Thyroid gland (tissue), 4 donors: Measurements from ENCODE around the gene ZNF429. TPM values are rescaled to one million over a fixed set of nuclear protein-coding genes. Genes with fewer than 3 reads are reported as not detected.

Source experiments
- DNase-seq, 2 donors: peaks; one replicate each; pipeline ENCODE4 v3.0.0-alpha.2; 2019
- H3K27ac ChIP-seq, 3 donors: fragments of 200-600 bp; sonication (generic); 1 replicate in 2 of 3; 2 replicates in 1 of 3; pipeline ENCODE4 v1.5.1; 2016 to 2019; ENCODE audit warnings: mild to moderate bottlenecking in 1 of 3, moderate library complexity in 1 of 3
- H3K27me3 ChIP-seq: fragments of 200-600 bp; sonication (generic); one replicate; pipeline ENCODE4 v1.5.1; 2019
- H3K36me3 ChIP-seq, 2 donors: fragments of 200-600 bp; sonication (generic); one replicate each; pipeline ENCODE4 v1.5.1; 2016 to 2019
- H3K4me1 ChIP-seq, 2 donors: fragments of 200-600 bp; sonication (generic); one replicate each; pipeline ENCODE4 v1.5.1; 2017 to 2019
- H3K4me3 ChIP-seq, 3 donors: fragments of 200-600 bp; sonication (generic); replicated peaks in 1 of 3; 1 replicate in 2 of 3; 2 replicates in 1 of 3; pipeline ENCODE4 v1.5.1; 2016; ENCODE audit warnings: mild to moderate bottlenecking in 1 of 3
- H3K9me3 ChIP-seq: fragments of 200-600 bp; sonication (generic); one replicate; pipeline ENCODE4 v1.5.1; 2017
- POLR2A ChIP-seq, 2 donors: fragments of 450-650 bp; IDR thresholded peaks; one replicate each; pipeline ENCODE4 v1.6.1; 2017; ENCODE audit warnings: antibody characterized with exemption in 2 of 2, mild to moderate bottlenecking in 2 of 2, moderate library complexity in 1 of 2
- WGBS, 2 donors: methylation state at CpG; one replicate each; pipeline ENCODE4 v1.1.5; 2017; 5-methylcytosine and 5-hydroxymethylcytosine counted together
- intact Hi-C: fragments of 100-400 bp; cut with DNase I; formaldehyde crosslinking; loops from one replicate; pipeline ENCODE4 v1.15.1; 2023
- total RNA-seq, 4 donors: library from RNA; depleted of rRNA; stranded (reverse); fragments of >200 nt; gene quantifications; one replicate each; pipeline ENCODE4 v1.2.3, GENCODE V29; 2016
- TF ChIP-seq, protein P1 (sequence below), 6 experiments: fragments of 200-600 bp in 3 of 6; fragments of 450-650 bp in 3 of 6; sonication (generic) in 3 of 6; IDR thresholded peaks; one replicate each; pipeline ENCODE4 v1.5.1; 2016 to 2019; ENCODE audit warnings: antibody characterized with exemption in 6 of 6, mild to moderate bottlenecking in 2 of 6, inconsistent platforms in 1 of 6, moderate library complexity in 1 of 6

The ZNF429 gene
- 10 to 100 TPM; 21.4 to 41.5 (median 36.6) TPM for total RNA-seq

- Histone ChIP-seq H3K4me3 (peak within 1 kb of the TSS; percentile 58 to 91 (median 63)), H3K9me3 (no peaks in the 10 kb centered on the region), H3K36me3 (no peaks in the 10 kb centered on the region), H3K4me1 (peaks cover 17 to 27% of the 10 kb centered on the region in 2 donors), H3K27ac (peak within 1 kb of the TSS; percentile 79 to 90 (median 89)), H3K27me3 (no peaks in the 10 kb centered on the region)
- WGBS, 2 donors = 2 to 3% methylated on average over 19 to 29 of the region's 43 CpGs
- DNase-seq = peak; percentile 95
- TF ChIP-seq POLR2A (IDR thresholded peaks at IDR 0.05) = peak; percentile 55 to 87
- TF ChIP-seq, protein P1, sequence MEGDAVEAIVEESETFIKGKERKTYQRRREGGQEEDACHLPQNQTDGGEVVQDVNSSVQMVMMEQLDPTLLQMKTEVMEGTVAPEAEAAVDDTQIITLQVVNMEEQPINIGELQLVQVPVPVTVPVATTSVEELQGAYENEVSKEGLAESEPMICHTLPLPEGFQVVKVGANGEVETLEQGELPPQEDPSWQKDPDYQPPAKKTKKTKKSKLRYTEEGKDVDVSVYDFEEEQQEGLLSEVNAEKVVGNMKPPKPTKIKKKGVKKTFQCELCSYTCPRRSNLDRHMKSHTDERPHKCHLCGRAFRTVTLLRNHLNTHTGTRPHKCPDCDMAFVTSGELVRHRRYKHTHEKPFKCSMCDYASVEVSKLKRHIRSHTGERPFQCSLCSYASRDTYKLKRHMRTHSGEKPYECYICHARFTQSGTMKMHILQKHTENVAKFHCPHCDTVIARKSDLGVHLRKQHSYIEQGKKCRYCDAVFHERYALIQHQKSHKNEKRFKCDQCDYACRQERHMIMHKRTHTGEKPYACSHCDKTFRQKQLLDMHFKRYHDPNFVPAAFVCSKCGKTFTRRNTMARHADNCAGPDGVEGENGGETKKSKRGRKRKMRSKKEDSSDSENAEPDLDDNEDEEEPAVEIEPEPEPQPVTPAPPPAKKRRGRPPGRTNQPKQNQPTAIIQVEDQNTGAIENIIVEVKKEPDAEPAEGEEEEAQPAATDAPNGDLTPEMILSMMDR (IDR thresholded peaks at IDR 0.05) = peak in 1 of 6 experiments; percentile 5
- intact Hi-C loops = no loop called here
These were observed at the start of gene ZNF429 for GRCh38 chr19:21505459-21506451. ZNF429 (plus strand) TSS chr19:21505602; CDS start chr19:21505772, 170 bp downstream.

- intact Hi-C loops = no loop called here
- no peak for DNase-seq
- H3K4me3 ChIP-seq = no peak overlapping the region
- peaks cover 0 to 3% of the 10 kb centered on the region in 2 donors for H3K4me1 ChIP-seq
- TF ChIP-seq POLR2A (IDR thresholded peaks at IDR 0.05) = no peak
- TF ChIP-seq, protein P1 (IDR thresholded peaks at IDR 0.05) = no peak
- H3K27me3 ChIP-seq = no peaks in the 10 kb centered on the region
- H3K9me3 ChIP-seq = no peaks in the 10 kb centered on the region
- no peaks in the 10 kb centered on the region for H3K36me3 ChIP-seq
- H3K27ac ChIP-seq = no peak overlapping the region
These were observed 44.7 kb upstream of the ZNF429 start for GRCh38 chr19:21460686-21461085.

- intact Hi-C loops = no loop called here
- H3K9me3 ChIP-seq = no peaks in the 10 kb centered on the region
- no peaks in the 10 kb centered on the region for H3K36me3 ChIP-seq
- no peak for TF ChIP-seq POLR2A (IDR thresholded peaks at IDR 0.05)
- TF ChIP-seq, protein P1 (IDR thresholded peaks at IDR 0.05) = no peak
- H3K27ac ChIP-seq = no peak overlapping the region
- 95% methylated on average over 16 of the region's 16 CpGs for WGBS, 2 donors
- no peak for DNase-seq
- H3K27me3 ChIP-seq = no peaks in the 10 kb centered on the region
- H3K4me1 ChIP-seq = peaks cover 0 to 3% of the 10 kb centered on the region in 2 donors
- H3K4me3 ChIP-seq = no peak overlapping the region
These were observed 42.9 kb upstream of the ZNF429 start for GRCh38 chr19:21462540-21462939.

- Histone ChIP-seq H3K27me3 (no peaks in the 10 kb centered on the region), H3K27ac (no peak overlapping the region), H3K9me3 (no peaks in the 10 kb centered on the region), H3K4me3 (peak overlapping the region in 1 of 3 donors; percentile 17), H3K36me3 (no peaks in the 10 kb centered on the region), H3K4me1 (peaks cover 0 to 3% of the 10 kb centered on the region in 2 donors)
- TF ChIP-seq, protein P1 (IDR thresholded peaks at IDR 0.05) = no peak
- no peak for TF ChIP-seq POLR2A (IDR thresholded peaks at IDR 0.05)
- peak; percentile 64 to 73 for DNase-seq
- 2% methylated on average over 30 to 37 of the region's 38 CpGs for WGBS, 2 donors
- intact Hi-C loops = no loop called here
These were observed 41.8 kb upstream of the ZNF429 start for GRCh38 chr19:21463449-21464105.
